ENCODE measurements around the gene RGS2. TPM values are rescaled to one million over a fixed set of nuclear protein-coding genes. Genes with fewer than 3 reads are reported as not detected.

The RGS2 gene, protein sequence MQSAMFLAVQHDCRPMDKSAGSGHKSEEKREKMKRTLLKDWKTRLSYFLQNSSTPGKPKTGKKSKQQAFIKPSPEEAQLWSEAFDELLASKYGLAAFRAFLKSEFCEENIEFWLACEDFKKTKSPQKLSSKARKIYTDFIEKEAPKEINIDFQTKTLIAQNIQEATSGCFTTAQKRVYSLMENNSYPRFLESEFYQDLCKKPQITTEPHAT
- 29.5 and 79.9 TPM in 2 replicates for total RNA-seq

DNA sequence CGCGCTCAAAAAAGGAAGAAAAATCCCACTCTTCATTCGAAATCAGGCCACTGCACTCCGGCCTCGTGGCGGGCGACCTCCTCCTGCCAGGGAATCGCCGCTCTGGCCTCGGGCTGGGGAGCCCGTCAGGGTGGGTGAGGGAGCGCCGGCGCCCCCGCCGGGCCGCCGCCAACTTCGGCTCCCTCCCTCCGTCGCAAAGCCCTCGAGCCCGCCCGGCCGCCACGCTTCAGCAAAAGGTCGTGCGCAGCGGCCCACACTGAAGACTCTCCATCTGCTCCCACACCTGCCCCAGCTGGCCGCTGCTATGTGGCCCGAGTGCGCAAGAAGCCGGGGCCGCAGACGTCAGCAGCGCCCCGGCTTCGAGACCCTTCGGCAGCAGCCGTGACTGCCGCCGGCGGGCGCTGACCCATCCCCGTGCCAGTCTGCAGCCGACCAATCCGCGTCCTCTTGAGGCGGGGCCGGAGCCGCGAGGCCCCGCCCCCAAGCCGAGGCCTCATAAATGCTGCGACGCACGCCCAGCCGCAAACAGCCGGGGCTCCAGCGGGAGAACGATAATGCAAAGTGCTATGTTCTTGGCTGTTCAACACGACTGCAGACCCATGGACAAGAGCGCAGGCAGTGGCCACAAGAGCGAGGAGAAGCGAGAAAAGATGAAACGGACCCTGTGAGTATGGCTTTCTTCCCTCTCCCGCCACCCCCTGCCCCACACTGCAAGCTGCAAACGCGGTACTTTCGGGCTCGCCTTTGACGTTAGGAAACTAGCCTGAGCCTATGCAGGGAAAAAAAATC is at the start of gene RGS2:
Gene RGS2 (plus strand): TSS at position 522 of the 789 bp plus-strand sequence. CDS start 33 bp downstream, at position 555.
- Histone ChIP-seq H3K27me3 (ENCODE audit: control insufficient read depth, insufficient read depth, low read length) (no peaks in the 10 kb centered on the region), H3K36me3 (ENCODE audit: control insufficient read depth, insufficient read depth, low read length) (peaks cover 5% of the 10 kb centered on the region), H3K4me3 (ENCODE audit: low read depth, low read length) (peak within 1 kb of the TSS; percentile 91)
- FAIRE-seq (no peak), DNase-seq (ENCODE audit: low read depth) (peak; percentile 78)
- TF ChIP-seq, protein P1, sequence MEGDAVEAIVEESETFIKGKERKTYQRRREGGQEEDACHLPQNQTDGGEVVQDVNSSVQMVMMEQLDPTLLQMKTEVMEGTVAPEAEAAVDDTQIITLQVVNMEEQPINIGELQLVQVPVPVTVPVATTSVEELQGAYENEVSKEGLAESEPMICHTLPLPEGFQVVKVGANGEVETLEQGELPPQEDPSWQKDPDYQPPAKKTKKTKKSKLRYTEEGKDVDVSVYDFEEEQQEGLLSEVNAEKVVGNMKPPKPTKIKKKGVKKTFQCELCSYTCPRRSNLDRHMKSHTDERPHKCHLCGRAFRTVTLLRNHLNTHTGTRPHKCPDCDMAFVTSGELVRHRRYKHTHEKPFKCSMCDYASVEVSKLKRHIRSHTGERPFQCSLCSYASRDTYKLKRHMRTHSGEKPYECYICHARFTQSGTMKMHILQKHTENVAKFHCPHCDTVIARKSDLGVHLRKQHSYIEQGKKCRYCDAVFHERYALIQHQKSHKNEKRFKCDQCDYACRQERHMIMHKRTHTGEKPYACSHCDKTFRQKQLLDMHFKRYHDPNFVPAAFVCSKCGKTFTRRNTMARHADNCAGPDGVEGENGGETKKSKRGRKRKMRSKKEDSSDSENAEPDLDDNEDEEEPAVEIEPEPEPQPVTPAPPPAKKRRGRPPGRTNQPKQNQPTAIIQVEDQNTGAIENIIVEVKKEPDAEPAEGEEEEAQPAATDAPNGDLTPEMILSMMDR (IDR thresholded peaks at IDR 0.05; ENCODE audit: insufficient read depth, low read length, severe bottlenecking), result peak; percentile 1

DNA sequence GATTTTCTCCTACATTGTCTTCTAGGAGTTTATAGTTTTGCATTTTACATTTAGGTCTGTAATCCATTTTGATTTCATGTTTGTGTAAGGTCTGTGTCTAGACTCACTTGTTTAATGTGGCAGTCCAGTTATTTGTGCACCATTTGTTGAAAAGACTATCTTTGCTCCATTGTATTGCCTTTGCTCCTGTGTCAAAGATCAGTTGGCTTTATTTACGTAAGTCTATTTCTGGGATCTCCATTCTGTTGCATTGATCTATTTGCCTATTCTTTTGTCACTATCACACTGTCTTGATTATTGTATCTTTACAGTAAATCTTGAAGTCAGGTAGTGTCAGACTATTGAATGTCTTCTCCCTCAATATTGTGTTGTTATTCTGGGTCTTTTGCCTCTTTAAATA is 49.7 kb upstream of the RGS2 start:
- no peak for DNase-seq (ENCODE audit: low read depth)
- H3K4me3 ChIP-seq (ENCODE audit: low read depth, low read length), result no peak overlapping the region
- H3K36me3 ChIP-seq (ENCODE audit: control insufficient read depth, insufficient read depth, low read length), result no peaks in the 10 kb centered on the region
- H3K27me3 ChIP-seq (ENCODE audit: control insufficient read depth, insufficient read depth, low read length), result no peaks in the 10 kb centered on the region
- no peak for FAIRE-seq
- TF ChIP-seq, protein P1 (IDR thresholded peaks at IDR 0.05; ENCODE audit: insufficient read depth, low read length, severe bottlenecking), result no peak

DNA sequence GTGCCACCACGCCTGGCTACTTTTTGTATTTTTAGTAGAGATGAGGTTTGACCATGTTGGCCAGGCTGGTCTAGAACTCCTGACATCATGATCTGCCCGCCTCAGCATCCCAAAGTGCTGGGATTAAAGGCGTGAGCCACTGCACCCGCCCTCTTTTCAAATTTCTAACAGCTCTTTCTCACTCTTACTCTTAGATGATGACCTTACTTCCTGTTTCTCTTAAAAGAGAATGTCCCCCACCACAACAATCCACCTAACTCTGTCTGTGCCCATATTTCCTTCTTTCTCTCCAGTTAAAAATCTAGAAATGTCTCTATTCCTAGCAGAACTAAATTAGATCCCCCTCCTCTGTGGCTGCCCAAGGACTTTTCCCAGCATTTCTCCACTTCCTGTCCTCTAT is 46.6 kb upstream of the RGS2 start:
- no peak for DNase-seq (ENCODE audit: low read depth)
- no peaks in the 10 kb centered on the region for H3K27me3 ChIP-seq (ENCODE audit: control insufficient read depth, insufficient read depth, low read length)
- no peak for FAIRE-seq
- H3K36me3 ChIP-seq (ENCODE audit: control insufficient read depth, insufficient read depth, low read length), result no peaks in the 10 kb centered on the region
- H3K4me3 ChIP-seq (ENCODE audit: low read depth, low read length), result no peak overlapping the region
- TF ChIP-seq, protein P1 (IDR thresholded peaks at IDR 0.05; ENCODE audit: insufficient read depth, low read length, severe bottlenecking), result no peak

DNA sequence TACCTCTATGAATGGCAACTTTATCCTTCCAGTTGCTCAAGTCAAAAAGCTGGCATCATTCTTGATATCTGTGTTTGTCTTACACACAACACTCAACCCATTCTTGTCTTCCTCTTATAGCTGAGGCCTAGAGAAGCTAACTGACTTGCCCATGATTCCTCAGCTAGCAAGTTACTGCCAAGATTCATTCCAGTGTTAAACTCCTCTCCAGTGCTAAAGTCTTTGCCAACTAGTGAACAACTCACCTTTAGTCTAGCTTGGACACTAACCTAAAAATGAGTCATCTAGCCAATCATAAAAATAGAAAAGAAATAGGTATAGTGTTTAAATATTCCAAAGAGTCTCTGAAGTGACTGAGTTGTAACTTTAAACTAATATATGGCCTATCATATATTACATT is 45.6 kb upstream of the RGS2 start:
- Histone ChIP-seq H3K4me3 (ENCODE audit: low read depth, low read length) (no peak overlapping the region), H3K27me3 (ENCODE audit: control insufficient read depth, insufficient read depth, low read length) (no peaks in the 10 kb centered on the region), H3K36me3 (ENCODE audit: control insufficient read depth, insufficient read depth, low read length) (no peaks in the 10 kb centered on the region)
- TF ChIP-seq, protein P1 (IDR thresholded peaks at IDR 0.05; ENCODE audit: insufficient read depth, low read length, severe bottlenecking), result no peak
- DNase-seq (ENCODE audit: low read depth) (peak; percentile 75), FAIRE-seq (no peak)

DNA sequence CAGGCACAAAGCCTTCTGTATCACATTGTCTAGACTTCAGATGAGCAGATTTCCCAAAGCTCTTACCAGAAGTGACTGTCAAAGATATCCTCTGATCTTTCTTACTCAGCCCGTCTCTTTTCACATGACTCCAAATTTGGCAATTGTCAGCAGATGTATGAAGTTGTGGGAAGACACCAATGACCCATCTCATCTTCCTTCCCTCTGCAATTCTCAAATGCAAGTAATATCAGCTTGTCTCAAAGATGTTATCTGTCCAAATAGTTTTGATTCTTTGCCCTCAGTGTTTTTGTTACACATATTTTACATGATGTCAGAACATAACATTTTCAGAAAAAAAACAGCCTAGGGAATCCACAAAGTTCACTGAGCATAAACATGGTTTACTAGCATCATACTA is 45.1 kb upstream of the RGS2 start:
- no peak for FAIRE-seq

More for the DNA sequence above, 45.1 kb upstream of the RGS2 start:
- H3K27me3 ChIP-seq (ENCODE audit: control insufficient read depth, insufficient read depth, low read length), result no peaks in the 10 kb centered on the region
- no peak overlapping the region for H3K4me3 ChIP-seq (ENCODE audit: low read depth, low read length)
- no peaks in the 10 kb centered on the region for H3K36me3 ChIP-seq (ENCODE audit: control insufficient read depth, insufficient read depth, low read length)
- no peak for DNase-seq (ENCODE audit: low read depth)
- TF ChIP-seq, protein P1 (IDR thresholded peaks at IDR 0.05; ENCODE audit: insufficient read depth, low read length, severe bottlenecking), result no peak

Data from bronchial epithelial cell (primary cell).